ENCODE data around the gene NDUFB7. TPM values are rescaled to one million over a fixed set of nuclear protein-coding genes. Genes with fewer than 3 reads are reported as not detected.
"Not testable (repeated sequence)": the region's sequence is repeated elsewhere in the genome, so short reads cannot be mapped to it uniquely, and the experiment has no call there.

The NDUFB7 gene
- total and polyA plus RNA-seq, 2 experiments from 2014 or later = 289 to 463 TPM

DNA sequence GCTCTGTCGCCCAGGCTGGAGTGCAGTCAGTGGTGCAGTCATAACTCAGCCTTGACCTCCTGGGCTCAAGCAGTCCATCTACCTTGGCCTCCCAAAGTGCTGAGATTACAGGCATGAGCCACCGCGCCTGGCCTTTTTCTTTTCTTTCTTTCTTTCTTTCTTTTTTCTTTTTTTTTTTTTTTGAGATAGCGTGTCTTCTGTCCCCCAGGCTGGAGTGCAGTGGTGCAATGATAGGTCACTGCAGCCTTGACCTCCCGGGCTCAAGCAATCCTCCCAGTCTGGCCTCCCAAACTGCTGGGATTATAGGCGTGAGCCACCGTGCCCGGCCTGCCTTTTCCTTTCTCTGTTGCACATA is 19.9 kb downstream of the NDUFB7 start:
- not testable (repeated sequence) for H3K36me3 ChIP-seq (ENCODE audit: insufficient read depth); H3K4me2 ChIP-seq; ATAC-seq; H3K27me3 ChIP-seq (ENCODE audit: insufficient read depth); H3K4me1 ChIP-seq (ENCODE audit: insufficient read depth); H3K9me3 Mint-ChIP-seq; H3K27ac ChIP-seq (ENCODE audit: low read depth); H3K4me3 Mint-ChIP-seq; DNase-seq (ENCODE audit: low spot score); H3K4me3 ChIP-seq; H3F3A ChIP-seq (replicated peaks; ENCODE audit: low read depth); H3K4me1 Mint-ChIP-seq; H3K27ac Mint-ChIP-seq; H4K20me1 ChIP-seq (replicated peaks; ENCODE audit: insufficient read depth); H3K9me2 ChIP-seq (ENCODE audit: insufficient read depth); H2AFZ ChIP-seq; H3K36me3 Mint-ChIP-seq (ENCODE audit: low read depth)
- peaks cover 25% of the 10 kb centered on the region for H3K79me2 ChIP-seq (replicated peaks; ENCODE audit: insufficient read depth)
- peaks cover 22% of the 10 kb centered on the region for H3K27me3 Mint-ChIP-seq (ENCODE audit: insufficient read depth, low read depth, poor library complexity)

DNA sequence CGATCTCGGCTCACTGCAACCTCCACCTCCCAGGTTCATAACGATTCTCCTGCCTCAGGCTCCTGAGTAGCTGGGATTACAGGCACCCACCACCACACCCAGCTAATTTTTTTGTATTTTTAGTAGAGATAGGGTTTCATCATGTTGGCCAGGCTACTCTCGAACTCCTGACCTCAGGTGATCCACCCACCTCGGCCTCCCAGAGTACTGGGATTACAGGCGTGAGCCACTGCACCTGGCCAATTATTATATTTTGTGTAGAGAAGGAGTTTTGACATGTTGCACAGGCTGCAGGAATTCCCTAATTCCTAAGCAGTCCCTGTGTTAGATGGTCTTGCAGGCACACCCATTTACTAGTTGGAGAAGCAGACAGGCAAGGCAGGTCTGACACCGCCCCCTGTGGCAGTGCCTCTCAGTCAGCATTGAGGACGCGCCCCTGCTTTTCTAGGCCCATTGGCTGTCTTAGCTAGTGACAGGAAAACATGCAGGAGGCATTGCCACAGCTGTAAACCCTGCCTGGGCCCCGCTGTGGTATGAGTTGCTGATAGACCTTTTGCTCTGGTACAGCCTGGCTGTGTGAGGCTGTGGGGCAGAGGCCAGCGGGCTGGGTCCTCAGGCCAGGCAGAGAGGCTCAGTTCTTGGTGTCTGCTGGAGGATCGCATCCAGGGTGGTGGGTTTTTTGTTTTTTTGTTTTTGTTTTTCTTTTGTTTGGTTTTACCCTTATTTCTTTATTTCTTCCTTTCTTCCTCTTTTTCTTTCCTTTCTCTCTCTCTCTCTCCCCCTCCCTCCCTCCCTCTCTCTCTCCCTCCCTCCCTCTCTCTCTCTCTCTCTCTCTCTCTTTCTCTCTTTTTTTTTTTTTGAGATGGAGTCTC is 20.5 kb downstream of the NDUFB7 start:
- not testable (repeated sequence) for H3K4me3 Mint-ChIP-seq; H3K4me2 ChIP-seq; H3K4me1 ChIP-seq (ENCODE audit: insufficient read depth)

GRCh38 chr19:14550201-14550754 is 21.6 kb downstream of the NDUFB7 start:
- H3K9me2 ChIP-seq (ENCODE audit: insufficient read depth) = no peaks in the 10 kb centered on the region
- no peaks in the 10 kb centered on the region; the same call in 1 of the 2 replicates for H3K36me3 ChIP-seq (ENCODE audit: insufficient read depth)
- no peak overlapping the region for H3K27ac ChIP-seq (ENCODE audit: low read depth)
- no peak overlapping the region for H2AFZ ChIP-seq
- H3K4me3 ChIP-seq = no peak overlapping the region
- Mint-ChIP-seq H3K4me3 (no peak overlapping the region), H3K27ac (no peak overlapping the region), H3K36me3 (ENCODE audit: low read depth) (peaks cover 9% of the 10 kb centered on the region), H3K4me1 (peaks cover 8% of the 10 kb centered on the region), H3K9me3 (no peaks in the 10 kb centered on the region), H3K27me3 (ENCODE audit: insufficient read depth, low read depth, poor library complexity) (peaks cover 17% of the 10 kb centered on the region)
- peaks cover 32% of the 10 kb centered on the region for H3K79me2 ChIP-seq (replicated peaks; ENCODE audit: insufficient read depth)
- no peak overlapping the region for H3K4me2 ChIP-seq
- peaks cover 9% of the 10 kb centered on the region for H4K20me1 ChIP-seq (replicated peaks; ENCODE audit: insufficient read depth)
- no peak for ATAC-seq
- no peaks in the 10 kb centered on the region for H3K4me1 ChIP-seq (ENCODE audit: insufficient read depth)
- no peaks in the 10 kb centered on the region for H3F3A ChIP-seq (replicated peaks; ENCODE audit: low read depth)
- DNase-seq (ENCODE audit: low spot score) = no peak
- no peaks in the 10 kb centered on the region for H3K27me3 ChIP-seq (ENCODE audit: insufficient read depth)
- TF ChIP-seq STAT1 (IDR thresholded peaks at IDR 0.05; ENCODE audit: unreplicated experiment) (no peak), EZH2 (IDR thresholded peaks at IDR 0.05; ENCODE audit: low read depth, unreplicated experiment) (no peak), NANOG (IDR thresholded peaks at IDR 0.05; ENCODE audit: borderline replicate concordance) (no peak), CTCF (conservative IDR thresholded peaks at IDR 0.05; ENCODE audit: low read depth in 2 of 2) (no peak)

More for the DNA sequence above, 20.5 kb downstream of the NDUFB7 start:
- Histone ChIP-seq H4K20me1 (replicated peaks; ENCODE audit: insufficient read depth) (peaks cover 12% of the 10 kb centered on the region), H3K79me2 (replicated peaks; ENCODE audit: insufficient read depth) (peaks cover 29% of the 10 kb centered on the region)
- DNase-seq (ENCODE audit: low spot score) (peak; percentile 86), ATAC-seq (peak; percentile 84)
- H3K27me3 ChIP-seq (ENCODE audit: insufficient read depth); H3F3A ChIP-seq (replicated peaks; ENCODE audit: low read depth); H3K4me3 ChIP-seq; H3K9me3 Mint-ChIP-seq; H3K4me1 Mint-ChIP-seq; H3K9me2 ChIP-seq (ENCODE audit: insufficient read depth); H3K27ac Mint-ChIP-seq; H3K27ac ChIP-seq (ENCODE audit: low read depth); H3K36me3 Mint-ChIP-seq (ENCODE audit: low read depth); H2AFZ ChIP-seq; H3K36me3 ChIP-seq (ENCODE audit: insufficient read depth): not testable (repeated sequence)
- peaks cover 20% of the 10 kb centered on the region for H3K27me3 Mint-ChIP-seq (ENCODE audit: insufficient read depth, low read depth, poor library complexity)
- peak; percentile 62 to 72 for TF ChIP-seq CTCF (conservative IDR thresholded peaks at IDR 0.05; ENCODE audit: low read depth in 2 of 2)

Measured in GM23338 (cell line).